SK-N-SH treated with all-trans-retinoic acid at 6 μM for 48 hours (cell line): ENCODE measurements around the gene SMAD6.

Source experiments
- OSR1 ChIP-seq: fragments of 250-450 bp; sonication (Bioruptor Pico); IDR thresholded peaks from 2 replicates; pipeline ENCODE4 v1.8.0; 2022; ENCODE audit warnings: moderate library complexity, mild to moderate bottlenecking, inconsistent platforms
- TF ChIP-seq, protein P1 (sequence below): fragments of 250-450 bp; sonication (Bioruptor Pico); IDR thresholded peaks from 2 replicates; pipeline ENCODE4 v1.5.1; 2020; ENCODE audit warnings: low read depth, mild to moderate bottlenecking, moderate library complexity

DNA sequence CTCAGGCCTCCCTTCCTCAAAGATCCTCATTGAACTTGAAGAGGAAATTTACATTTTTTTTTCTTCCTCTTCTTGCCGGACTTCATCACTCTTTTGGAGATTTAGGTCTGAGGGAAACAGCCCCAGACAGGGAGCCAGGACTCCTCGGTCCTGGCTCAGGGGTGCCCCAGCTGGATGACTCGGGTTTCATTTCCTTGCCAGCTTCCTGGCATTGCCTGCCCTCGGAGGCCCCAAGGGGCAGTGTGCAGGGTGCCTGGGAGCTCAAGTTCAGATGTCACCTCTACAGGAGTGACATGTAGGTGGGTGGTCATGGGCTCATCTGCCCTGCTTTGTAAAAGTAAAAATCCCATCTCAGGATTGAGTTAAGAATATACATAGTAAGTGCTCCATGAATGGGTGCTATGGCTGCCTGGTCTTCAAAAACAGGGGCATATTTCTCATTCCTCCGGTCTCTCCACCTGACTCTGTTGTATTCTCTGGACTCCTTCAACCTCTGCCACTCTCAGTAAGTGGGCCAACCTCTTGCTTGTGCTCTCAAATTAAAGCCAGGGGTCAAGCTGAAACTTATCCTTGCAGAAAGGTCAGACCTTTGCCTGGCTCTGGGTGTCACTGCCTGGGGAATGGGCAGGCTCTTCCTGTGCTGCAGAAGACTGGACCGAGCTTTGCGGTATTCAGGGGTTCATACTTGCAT, 51.8 kb downstream of the SMAD6 start:
- TF ChIP-seq OSR1 (CRISPR knock-in tag): no peak
- TF ChIP-seq, protein P1, sequence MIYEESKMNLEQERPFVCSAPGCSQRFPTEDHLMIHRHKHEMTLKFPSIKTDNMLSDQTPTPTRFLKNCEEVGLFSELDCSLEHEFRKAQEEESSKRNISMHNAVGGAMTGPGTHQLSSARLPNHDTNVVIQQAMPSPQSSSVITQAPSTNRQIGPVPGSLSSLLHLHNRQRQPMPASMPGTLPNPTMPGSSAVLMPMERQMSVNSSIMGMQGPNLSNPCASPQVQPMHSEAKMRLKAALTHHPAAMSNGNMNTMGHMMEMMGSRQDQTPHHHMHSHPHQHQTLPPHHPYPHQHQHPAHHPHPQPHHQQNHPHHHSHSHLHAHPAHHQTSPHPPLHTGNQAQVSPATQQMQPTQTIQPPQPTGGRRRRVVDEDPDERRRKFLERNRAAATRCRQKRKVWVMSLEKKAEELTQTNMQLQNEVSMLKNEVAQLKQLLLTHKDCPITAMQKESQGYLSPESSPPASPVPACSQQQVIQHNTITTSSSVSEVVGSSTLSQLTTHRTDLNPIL (CRISPR knock-in tag): no peak
